ENCODE data around the gene UBE3D. TPM values are rescaled to one million over a fixed set of nuclear protein-coding genes. Genes with fewer than 3 reads are reported as not detected.

UBE3D gene
- total RNA-seq, 1 donor from 2014 or later, result 7.4 TPM

- Mint-ChIP-seq H3K27ac (ENCODE audit: unreplicated experiment) (no peak overlapping the region), H3K36me3 (ENCODE audit: low read depth, unreplicated experiment) (no peaks in the 10 kb centered on the region), H3K4me1 (ENCODE audit: low read depth, unreplicated experiment) (peaks cover 6% of the 10 kb centered on the region), H3K4me3 (ENCODE audit: unreplicated experiment) (no peak overlapping the region), H3K27me3 (ENCODE audit: low read depth, unreplicated experiment) (no peaks in the 10 kb centered on the region), H3K9me3 (ENCODE audit: unreplicated experiment) (no peaks in the 10 kb centered on the region)
- Histone ChIP-seq H4K20me1 (ENCODE audit: insufficient read depth, low read length) (no peaks in the 10 kb centered on the region), H3K27me3 (ENCODE audit: insufficient read depth, low read length) (no peaks in the 10 kb centered on the region), H3K4me2 (ENCODE audit: low read length) (no peak overlapping the region), H3K9ac (ENCODE audit: low read length) (no peak overlapping the region), H3K4me3 (ENCODE audit: insufficient read depth, low read depth, low read length) (no peak overlapping the region), H3K36me3 (ENCODE audit: insufficient read depth, low read length) (no peaks in the 10 kb centered on the region), H3K27ac (ENCODE audit: low read depth, low read length) (no peak overlapping the region), H3K9me3 (ENCODE audit: insufficient read depth, low read depth, low read length) (no peaks in the 10 kb centered on the region), H3K4me1 (ENCODE audit: insufficient read depth, low read length) (no peaks in the 10 kb centered on the region), H2AFZ (ENCODE audit: low read depth, low read length) (no peak overlapping the region), H3K79me2 (ENCODE audit: insufficient read depth, low read length) (no peaks in the 10 kb centered on the region)
- FAIRE-seq, result no peak
- DNase-seq (ENCODE audit: low read depth), result no peak
- no peak for TF ChIP-seq EZH2 (IDR thresholded peaks at IDR 0.05; ENCODE audit: insufficient read depth, low read length)
- TF ChIP-seq CTCF (IDR thresholded peaks at IDR 0.05; ENCODE audit: insufficient read depth, low read depth, low read length), result no peak
Measured at GRCh38 chr6:82976179-82976578, 89.5 kb downstream of the UBE3D start.

- H3K4me1 Mint-ChIP-seq (ENCODE audit: low read depth, unreplicated experiment), result no peaks in the 10 kb centered on the region
- H3K27me3 Mint-ChIP-seq (ENCODE audit: low read depth, unreplicated experiment), result no peaks in the 10 kb centered on the region
- H3K27ac ChIP-seq (ENCODE audit: low read depth, low read length), result no peak overlapping the region
- no peaks in the 10 kb centered on the region for H3K79me2 ChIP-seq (ENCODE audit: insufficient read depth, low read length)
- no peaks in the 10 kb centered on the region for H3K9me3 ChIP-seq (ENCODE audit: insufficient read depth, low read depth, low read length)
- H3K9ac ChIP-seq (ENCODE audit: low read length), result no peak overlapping the region
- FAIRE-seq, result no peak
- H3K27me3 ChIP-seq (ENCODE audit: insufficient read depth, low read length), result no peaks in the 10 kb centered on the region
- no peak for DNase-seq (ENCODE audit: low read depth)
- H4K20me1 ChIP-seq (ENCODE audit: insufficient read depth, low read length), result no peaks in the 10 kb centered on the region
- no peak overlapping the region for H3K27ac Mint-ChIP-seq (ENCODE audit: unreplicated experiment)
- H2AFZ ChIP-seq (ENCODE audit: low read depth, low read length), result no peak overlapping the region
- H3K4me1 ChIP-seq (ENCODE audit: insufficient read depth, low read length), result no peaks in the 10 kb centered on the region
- H3K36me3 ChIP-seq (ENCODE audit: insufficient read depth, low read length), result no peaks in the 10 kb centered on the region
- H3K36me3 Mint-ChIP-seq (ENCODE audit: low read depth, unreplicated experiment), result no peaks in the 10 kb centered on the region
- H3K9me3 Mint-ChIP-seq (ENCODE audit: unreplicated experiment), result no peaks in the 10 kb centered on the region
- H3K4me2 ChIP-seq (ENCODE audit: low read length), result no peak overlapping the region
- H3K4me3 Mint-ChIP-seq (ENCODE audit: unreplicated experiment), result no peak overlapping the region
- no peak for TF ChIP-seq EZH2 (IDR thresholded peaks at IDR 0.05; ENCODE audit: insufficient read depth, low read length)
- no peak for TF ChIP-seq CTCF (IDR thresholded peaks at IDR 0.05; ENCODE audit: insufficient read depth, low read depth, low read length)
- no peak overlapping the region for H3K4me3 ChIP-seq (ENCODE audit: insufficient read depth, low read depth, low read length)
Measured at GRCh38 chr6:82971877-82972460, 93.7 kb downstream of the UBE3D start.

- Histone ChIP-seq H3K4me1 (ENCODE audit: insufficient read depth, low read length) (no peaks in the 10 kb centered on the region), H3K27me3 (ENCODE audit: insufficient read depth, low read length) (no peaks in the 10 kb centered on the region), H3K27ac (ENCODE audit: low read depth, low read length) (no peak overlapping the region), H2AFZ (ENCODE audit: low read depth, low read length) (no peak overlapping the region), H3K36me3 (ENCODE audit: insufficient read depth, low read length) (no peaks in the 10 kb centered on the region), H3K79me2 (ENCODE audit: insufficient read depth, low read length) (no peaks in the 10 kb centered on the region), H4K20me1 (ENCODE audit: insufficient read depth, low read length) (no peaks in the 10 kb centered on the region), H3K4me2 (ENCODE audit: low read length) (no peak overlapping the region), H3K9ac (ENCODE audit: low read length) (no peak overlapping the region), H3K9me3 (ENCODE audit: insufficient read depth, low read depth, low read length) (no peaks in the 10 kb centered on the region), H3K4me3 (ENCODE audit: insufficient read depth, low read depth, low read length) (no peak overlapping the region)
- Mint-ChIP-seq H3K27ac (ENCODE audit: unreplicated experiment) (no peak overlapping the region), H3K36me3 (ENCODE audit: low read depth, unreplicated experiment) (no peaks in the 10 kb centered on the region), H3K4me1 (ENCODE audit: low read depth, unreplicated experiment) (no peaks in the 10 kb centered on the region), H3K27me3 (ENCODE audit: low read depth, unreplicated experiment) (no peaks in the 10 kb centered on the region), H3K9me3 (ENCODE audit: unreplicated experiment) (no peaks in the 10 kb centered on the region), H3K4me3 (ENCODE audit: unreplicated experiment) (no peak overlapping the region)
- no peak for TF ChIP-seq CTCF (IDR thresholded peaks at IDR 0.05; ENCODE audit: insufficient read depth, low read depth, low read length)
- TF ChIP-seq EZH2 (IDR thresholded peaks at IDR 0.05; ENCODE audit: insufficient read depth, low read length), result no peak
- DNase-seq (ENCODE audit: low read depth) (no peak), FAIRE-seq (no peak)
Measured at GRCh38 chr6:82970839-82971238, 94.8 kb downstream of the UBE3D start.
